Keratinocyte (primary cell): ENCODE data around the gene CREB3L2. TPM values are rescaled to one million over a fixed set of nuclear protein-coding genes. Genes with fewer than 3 reads are reported as not detected.

Experiments
- DNase-seq: peaks from one replicate; pipeline ENCODE4 v3.0.0-alpha.2; 2011; ENCODE audit warnings: low read depth, missing footprints, low spot score
- FAIRE-seq: peaks from 2 replicates; lab custom pipeline; 2011; peaks lifted over from hg19 to GRCh38; lab: Jason Lieb, UNC
- H2AFZ ChIP-seq: 2 replicates; pipeline ENCODE4 v1.6.0; 2012; ENCODE audit warnings: low read length, control low read depth, inconsistent platforms; ENCODE audit not compliant: control insufficient read depth
- H3K27ac ChIP-seq: 2 replicates; pipeline ENCODE4 v1.5.1; 2011; ENCODE audit warnings: low read length; ENCODE audit not compliant: control insufficient read depth, insufficient read depth
- H3K27me3 ChIP-seq: 3 replicates; pipeline ENCODE4 v1.6.0; 2011; ENCODE audit warnings: low read length; ENCODE audit not compliant: control insufficient read depth, insufficient read depth; ENCODE audit errors: extremely low read depth
- H3K36me3 ChIP-seq, 2 experiments: 2 replicates in 1 of 2; 3 replicates in 1 of 2; pipeline ENCODE4 v1.5.1; 2011; ENCODE audit warnings: low read length in 2 of 2, mild to moderate bottlenecking in 1 of 2; ENCODE audit not compliant: control insufficient read depth in 2 of 2, insufficient read depth in 2 of 2; ENCODE audit errors: extremely low read depth in 1 of 2
- H3K4me1 ChIP-seq: 3 replicates; pipeline ENCODE4 v1.5.1; 2011; ENCODE audit warnings: low read length; ENCODE audit not compliant: control insufficient read depth, insufficient read depth; ENCODE audit errors: extremely low read depth
- H3K4me2 ChIP-seq: 3 replicates; pipeline ENCODE4 v1.6.0; 2011; ENCODE audit warnings: low read depth, low read length; ENCODE audit not compliant: control insufficient read depth, insufficient read depth; ENCODE audit errors: extremely low read depth
- H3K4me3 ChIP-seq, 3 experiments: fragments of 200-600 bp in 1 of 3; sonication (generic) in 1 of 3; 2 replicates in 2 of 3; 3 replicates in 1 of 3; pipeline ENCODE4 v1.5.1; 2011 to 2016; ENCODE audit warnings: low read length in 3 of 3, mild to moderate bottlenecking in 3 of 3, control low read depth in 2 of 3, inconsistent platforms in 1 of 3, low read depth in 1 of 3, mixed read lengths in 1 of 3, mixed run types in 1 of 3, moderate library complexity in 1 of 3; ENCODE audit not compliant: control insufficient read depth in 2 of 3, insufficient read depth in 2 of 3; ENCODE audit errors: extremely low read depth in 1 of 3
- H3K79me2 ChIP-seq: 2 replicates; pipeline ENCODE4 v1.6.0; 2012; ENCODE audit warnings: low read length; ENCODE audit not compliant: control insufficient read depth, insufficient read depth
- H3K9ac ChIP-seq: 3 replicates; pipeline ENCODE4 v1.6.0; 2011; ENCODE audit warnings: low read length; ENCODE audit not compliant: control insufficient read depth, insufficient read depth; ENCODE audit errors: extremely low read depth
- H3K9me1 ChIP-seq: 3 replicates; pipeline ENCODE4 v1.6.0; 2011; ENCODE audit warnings: low read length; ENCODE audit not compliant: control insufficient read depth, insufficient read depth; ENCODE audit errors: extremely low read depth
- H3K9me3 ChIP-seq: 2 replicates; pipeline ENCODE4 v1.5.1; 2012; ENCODE audit warnings: low read depth, low read length; ENCODE audit not compliant: control insufficient read depth
- H4K20me1 ChIP-seq: 3 replicates; pipeline ENCODE4 v1.6.0; 2011; ENCODE audit warnings: low read length; ENCODE audit not compliant: control insufficient read depth, insufficient read depth; ENCODE audit errors: extremely low read depth
- EZH2 ChIP-seq: IDR thresholded peaks from one replicate; pipeline ENCODE4 v1.6.1; 2012; ENCODE audit warnings: inconsistent platforms, mild to moderate bottlenecking, low read length, moderate library complexity
- dilution Hi-C: fragments of 300-500 bp; cut with MboI; formaldehyde crosslinking; loops from one replicate; pipeline ENCODE4 v1.7.0; 2020; ENCODE audit warnings: low sequenced_read_pairs; ENCODE audit not compliant: extremely low pct_ligation_motif_present
- polyA plus RNA-seq, 5 experiments: library from polyadenylated mRNA; depleted of rRNA in 3 of 5; stranded (reverse) in 3 of 5; stranded (forward) in 1 of 5; unstranded in 1 of 5; fragments of >200 nt; gene quantifications; 1 replicate in 1 of 5; 2 replicates in 3 of 5; 3 replicates in 1 of 5; pipeline versions ENCODE4 v1.2.1 to v1.2.3, GENCODE V29; 2011 to 2012; ENCODE audit warnings: missing spikeins in 2 of 5, low read depth in 1 of 5, low replicate concordance in 1 of 5
- TF ChIP-seq, protein P1 (sequence below), 3 experiments: IDR thresholded peaks in 1 of 3; conservative IDR thresholded peaks in 1 of 3; optimal IDR thresholded peaks in 1 of 3; 2 replicates in 2 of 3; 3 replicates in 1 of 3; pipeline versions ENCODE3 to v1.5.1; 2011; ENCODE audit warnings: low read length in 3 of 3, mild to moderate bottlenecking in 3 of 3, moderate library complexity in 2 of 3, control low read depth in 1 of 3, inconsistent platforms in 1 of 3; ENCODE audit not compliant: insufficient read depth in 2 of 3; ENCODE audit errors: extremely low read depth in 1 of 3

Gene CREB3L2
- polyA plus RNA-seq, 1 donor (not counting 4 experiments of a cell fraction or from before 2014, with no cell fraction given) = 12.8 TPM

GRCh38 chr7:138030679-138031351 lies 28.9 kb upstream of the CREB3L2 start:
- Histone ChIP-seq H3K36me3 (no peaks in the 10 kb centered on the region), H3K9me1 (no peaks in the 10 kb centered on the region), H3K79me2 (no peaks in the 10 kb centered on the region), H3K9ac (no peak overlapping the region), H3K27ac (no peak overlapping the region), H4K20me1 (no peaks in the 10 kb centered on the region), H3K27me3 (no peaks in the 10 kb centered on the region), H3K4me2 (no peak overlapping the region), H3K4me1 (no peaks in the 10 kb centered on the region), H3K9me3 (no peaks in the 10 kb centered on the region), H2AFZ (no peak overlapping the region), H3K4me3 (no peak overlapping the region)
- FAIRE-seq (no peak), DNase-seq (no peak)
- TF ChIP-seq EZH2 = no peak
- TF ChIP-seq, protein P1, sequence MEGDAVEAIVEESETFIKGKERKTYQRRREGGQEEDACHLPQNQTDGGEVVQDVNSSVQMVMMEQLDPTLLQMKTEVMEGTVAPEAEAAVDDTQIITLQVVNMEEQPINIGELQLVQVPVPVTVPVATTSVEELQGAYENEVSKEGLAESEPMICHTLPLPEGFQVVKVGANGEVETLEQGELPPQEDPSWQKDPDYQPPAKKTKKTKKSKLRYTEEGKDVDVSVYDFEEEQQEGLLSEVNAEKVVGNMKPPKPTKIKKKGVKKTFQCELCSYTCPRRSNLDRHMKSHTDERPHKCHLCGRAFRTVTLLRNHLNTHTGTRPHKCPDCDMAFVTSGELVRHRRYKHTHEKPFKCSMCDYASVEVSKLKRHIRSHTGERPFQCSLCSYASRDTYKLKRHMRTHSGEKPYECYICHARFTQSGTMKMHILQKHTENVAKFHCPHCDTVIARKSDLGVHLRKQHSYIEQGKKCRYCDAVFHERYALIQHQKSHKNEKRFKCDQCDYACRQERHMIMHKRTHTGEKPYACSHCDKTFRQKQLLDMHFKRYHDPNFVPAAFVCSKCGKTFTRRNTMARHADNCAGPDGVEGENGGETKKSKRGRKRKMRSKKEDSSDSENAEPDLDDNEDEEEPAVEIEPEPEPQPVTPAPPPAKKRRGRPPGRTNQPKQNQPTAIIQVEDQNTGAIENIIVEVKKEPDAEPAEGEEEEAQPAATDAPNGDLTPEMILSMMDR (optimal IDR thresholded peaks at IDR 0.05 in 1 of 3, IDR thresholded peaks at IDR 0.05 in 1 of 3, conservative IDR thresholded peaks at IDR 0.05 in 1 of 3; ENCODE audit: extremely low read depth in 1 of 3, insufficient read depth in 2 of 3, low read length in 3 of 3) = no peak
- dilution Hi-C loops = no loop called here

DNA sequence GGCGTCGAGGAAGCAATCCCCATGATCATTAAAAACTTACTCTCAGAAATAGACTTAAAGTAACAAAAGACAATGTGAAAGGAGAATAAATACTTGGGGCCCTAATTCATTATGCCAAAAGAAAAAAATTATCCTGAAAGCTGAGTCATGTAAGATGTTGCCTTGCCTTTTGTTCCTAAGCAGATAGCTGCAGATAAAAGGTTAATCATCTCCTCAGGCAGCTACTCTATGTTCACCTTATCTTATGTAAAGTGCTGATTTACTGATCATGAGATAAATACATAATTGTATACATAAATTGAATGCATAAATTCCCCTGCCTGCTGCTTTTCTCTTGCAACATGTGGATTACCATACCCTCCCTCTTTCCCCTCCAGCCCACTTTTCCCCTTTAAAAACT lies 28.1 kb upstream of the CREB3L2 start:
- H2AFZ ChIP-seq = no peak overlapping the region
- H4K20me1 ChIP-seq = no peaks in the 10 kb centered on the region
- no peaks in the 10 kb centered on the region for H3K4me1 ChIP-seq
- H3K4me2 ChIP-seq = no peak overlapping the region
- dilution Hi-C loops = no loop called here
- no peaks in the 10 kb centered on the region for H3K79me2 ChIP-seq
- no peak overlapping the region for H3K4me3 ChIP-seq
- H3K27me3 ChIP-seq = no peaks in the 10 kb centered on the region
- H3K9me1 ChIP-seq = no peaks in the 10 kb centered on the region
- H3K27ac ChIP-seq = no peak overlapping the region
- no peak for TF ChIP-seq EZH2
- TF ChIP-seq, protein P1 (optimal IDR thresholded peaks at IDR 0.05 in 1 of 3, IDR thresholded peaks at IDR 0.05 in 1 of 3, conservative IDR thresholded peaks at IDR 0.05 in 1 of 3; ENCODE audit: extremely low read depth in 1 of 3, insufficient read depth in 2 of 3, low read length in 3 of 3) = no peak
- no peaks in the 10 kb centered on the region for H3K9me3 ChIP-seq
- no peak overlapping the region for H3K9ac ChIP-seq
- DNase-seq (no peak), FAIRE-seq (no peak)
- no peaks in the 10 kb centered on the region for H3K36me3 ChIP-seq
